ENCODE data around the gene RLN1.

- TF ChIP-seq CTCF (optimal IDR thresholded peaks at IDR 0.05 in 1 of 3, IDR thresholded peaks at IDR 0.05 in 1 of 3, conservative IDR thresholded peaks at IDR 0.05 in 1 of 3; ENCODE audit: extremely low read depth in 1 of 3, insufficient read depth in 2 of 3, low read length in 3 of 3) (no peak), EZH2 (IDR thresholded peaks at IDR 0.05; ENCODE audit: low read length) (no peak)
Observed at GRCh38 chr9:5364294-5365024, 24.8 kb upstream of the RLN1 start.

Measured in keratinocyte (primary cell).